ENCODE data around the gene LPAR3. TPM values are rescaled to one million over a fixed set of nuclear protein-coding genes. Genes with fewer than 3 reads are reported as not detected.

Gene LPAR3
- total RNA-seq, 2 experiments from 2014 or later, result 0.58 to 0.81 TPM

DNA sequence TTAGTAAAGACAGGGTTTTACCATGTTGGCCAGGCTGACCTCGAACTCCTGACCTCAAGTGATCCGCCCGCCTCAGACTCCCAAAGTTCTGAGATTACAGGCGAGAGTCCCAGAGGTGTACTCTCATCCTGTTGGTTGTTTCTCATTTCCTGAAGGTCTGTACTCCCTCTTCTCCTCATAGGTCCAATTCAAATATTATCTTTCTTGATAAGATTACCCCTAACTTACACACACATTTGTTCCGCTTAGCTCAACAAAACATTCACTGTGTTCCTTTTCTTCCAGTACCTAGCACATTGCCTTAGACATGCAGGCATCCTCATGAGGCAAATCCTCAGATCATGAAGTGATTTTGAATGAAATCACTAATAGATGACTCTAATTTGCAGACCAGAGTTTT is 130.3 kb downstream of the LPAR3 start:
- Mint-ChIP-seq H3K27ac (no peak overlapping the region), H3K4me3 (no peak overlapping the region), H3K4me1 (ENCODE audit: low read depth) (peaks cover 10% of the 10 kb centered on the region), H3K27me3 (peaks cover 13% of the 10 kb centered on the region), H3K36me3 (ENCODE audit: low read depth) (no peaks in the 10 kb centered on the region), H3K9me3 (no peaks in the 10 kb centered on the region)
- intact Hi-C loops (cut with micrococcal nuclease), result no loop called here
- no peak for DNase-seq
- TF ChIP-seq, protein P1, sequence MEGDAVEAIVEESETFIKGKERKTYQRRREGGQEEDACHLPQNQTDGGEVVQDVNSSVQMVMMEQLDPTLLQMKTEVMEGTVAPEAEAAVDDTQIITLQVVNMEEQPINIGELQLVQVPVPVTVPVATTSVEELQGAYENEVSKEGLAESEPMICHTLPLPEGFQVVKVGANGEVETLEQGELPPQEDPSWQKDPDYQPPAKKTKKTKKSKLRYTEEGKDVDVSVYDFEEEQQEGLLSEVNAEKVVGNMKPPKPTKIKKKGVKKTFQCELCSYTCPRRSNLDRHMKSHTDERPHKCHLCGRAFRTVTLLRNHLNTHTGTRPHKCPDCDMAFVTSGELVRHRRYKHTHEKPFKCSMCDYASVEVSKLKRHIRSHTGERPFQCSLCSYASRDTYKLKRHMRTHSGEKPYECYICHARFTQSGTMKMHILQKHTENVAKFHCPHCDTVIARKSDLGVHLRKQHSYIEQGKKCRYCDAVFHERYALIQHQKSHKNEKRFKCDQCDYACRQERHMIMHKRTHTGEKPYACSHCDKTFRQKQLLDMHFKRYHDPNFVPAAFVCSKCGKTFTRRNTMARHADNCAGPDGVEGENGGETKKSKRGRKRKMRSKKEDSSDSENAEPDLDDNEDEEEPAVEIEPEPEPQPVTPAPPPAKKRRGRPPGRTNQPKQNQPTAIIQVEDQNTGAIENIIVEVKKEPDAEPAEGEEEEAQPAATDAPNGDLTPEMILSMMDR (IDR thresholded peaks at IDR 0.05), result no peak
- POLR2A ChIA-PET, result no interaction called here
- no peak for ATAC-seq
- CTCF ChIA-PET, result interaction anchor here (1.2 to 6.4 kb wide), 4 partner anchors 9 to 172 kb away, joined by 3 to 46 read pairs (median 10); no protein-coding TSS in a partner anchor

Other genes starting within 250 kb of the LPAR3 start
- 10 to 100 TPM in 1 of 2 experiments, 1 to 10 TPM in 1; 10.0 to 12.7 TPM for gene SSX2IP, start 202.7 kb downstream of the LPAR3 start, total RNA-seq
- gene MCOLN2, start 103.9 kb upstream of the LPAR3 start, total RNA-seq, result 10 to 100 TPM; 15.7 to 17.8 TPM
- under 1 TPM; 0.25 to 0.29 TPM for gene MCOLN3, start 155.3 kb upstream of the LPAR3 start, total RNA-seq